Measurements from ENCODE around the gene ZRANB2. TPM values are rescaled to one million over a fixed set of nuclear protein-coding genes. Genes with fewer than 3 reads are reported as not detected.

ZRANB2 gene
- total RNA-seq, 2 experiments from 2014 or later: 102 TPM

DNA sequence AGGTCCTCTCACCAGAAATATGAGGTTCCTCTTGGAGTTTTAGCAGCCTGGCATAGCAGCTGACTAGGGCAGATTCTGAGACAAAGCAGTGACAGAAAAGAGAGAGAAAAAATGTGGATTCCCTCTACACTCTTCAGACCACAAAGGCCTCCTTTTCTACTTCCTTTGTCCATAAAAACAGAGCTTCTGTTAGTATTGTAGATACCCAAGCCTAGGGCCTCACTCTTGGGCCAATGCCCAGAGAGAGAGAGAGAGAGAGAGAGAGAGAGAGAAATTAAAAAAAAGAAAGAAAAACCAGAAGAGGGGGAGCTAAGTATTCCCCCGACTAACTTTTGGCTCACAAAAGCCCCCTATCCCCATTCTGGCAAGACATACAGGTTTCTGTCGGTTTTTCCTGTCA is 2.4 kb upstream of the ZRANB2 start:
- H3K27me3 Mint-ChIP-seq: peaks cover 43% of the 10 kb centered on the region
- peaks cover 39% of the 10 kb centered on the region for H3K4me1 Mint-ChIP-seq (ENCODE audit: low read depth)
- no peak for DNase-seq
- peaks cover 12 to 21% of the 10 kb centered on the region in 2 experiments for H3K27me3 ChIP-seq (ENCODE audit: control insufficient read depth in 1 of 2, insufficient read depth in 2 of 2, low read length in 2 of 2)
- ChIA-PET POLR2A (no interaction called here), CTCF (no interaction called here)
- H3K9me3 ChIP-seq (ENCODE audit: control insufficient read depth in 1 of 2, insufficient read depth in 1 of 2, low read length in 2 of 2): no peaks in the 10 kb centered on the region
- TF ChIP-seq, protein P1, sequence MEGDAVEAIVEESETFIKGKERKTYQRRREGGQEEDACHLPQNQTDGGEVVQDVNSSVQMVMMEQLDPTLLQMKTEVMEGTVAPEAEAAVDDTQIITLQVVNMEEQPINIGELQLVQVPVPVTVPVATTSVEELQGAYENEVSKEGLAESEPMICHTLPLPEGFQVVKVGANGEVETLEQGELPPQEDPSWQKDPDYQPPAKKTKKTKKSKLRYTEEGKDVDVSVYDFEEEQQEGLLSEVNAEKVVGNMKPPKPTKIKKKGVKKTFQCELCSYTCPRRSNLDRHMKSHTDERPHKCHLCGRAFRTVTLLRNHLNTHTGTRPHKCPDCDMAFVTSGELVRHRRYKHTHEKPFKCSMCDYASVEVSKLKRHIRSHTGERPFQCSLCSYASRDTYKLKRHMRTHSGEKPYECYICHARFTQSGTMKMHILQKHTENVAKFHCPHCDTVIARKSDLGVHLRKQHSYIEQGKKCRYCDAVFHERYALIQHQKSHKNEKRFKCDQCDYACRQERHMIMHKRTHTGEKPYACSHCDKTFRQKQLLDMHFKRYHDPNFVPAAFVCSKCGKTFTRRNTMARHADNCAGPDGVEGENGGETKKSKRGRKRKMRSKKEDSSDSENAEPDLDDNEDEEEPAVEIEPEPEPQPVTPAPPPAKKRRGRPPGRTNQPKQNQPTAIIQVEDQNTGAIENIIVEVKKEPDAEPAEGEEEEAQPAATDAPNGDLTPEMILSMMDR (IDR thresholded peaks at IDR 0.05): no peak
- H3K4me3 Mint-ChIP-seq: no peak overlapping the region
- peaks cover 3% of the 10 kb centered on the region for H3K36me3 ChIP-seq (ENCODE audit: insufficient read depth, low read length)
- H3K9me3 Mint-ChIP-seq: peaks cover 2% of the 10 kb centered on the region
- no peak overlapping the region for H3K27ac ChIP-seq (ENCODE audit: low read depth in 1 of 2, low read length in 2 of 2)
- ATAC-seq (ENCODE audit: poor library complexity): no peak
- no peak overlapping the region for H3K27ac Mint-ChIP-seq
- no peak overlapping the region for H3K4me3 ChIP-seq (ENCODE audit: low read length)
- H3K36me3 Mint-ChIP-seq (ENCODE audit: low read depth): peaks cover 27% of the 10 kb centered on the region
- intact Hi-C loops (cut with DNase I, micrococcal nuclease): loop anchor here (5.0 to 10.0 kb wide), 3 partner anchors 671 to 731 kb away; partner anchors contain the start of genes ANKRD13C (in 2 of the 2) and CTH (in 1 of the 2)
- H3K4me1 ChIP-seq (ENCODE audit: insufficient read depth, low read length): peaks cover 9% of the 10 kb centered on the region

DNA sequence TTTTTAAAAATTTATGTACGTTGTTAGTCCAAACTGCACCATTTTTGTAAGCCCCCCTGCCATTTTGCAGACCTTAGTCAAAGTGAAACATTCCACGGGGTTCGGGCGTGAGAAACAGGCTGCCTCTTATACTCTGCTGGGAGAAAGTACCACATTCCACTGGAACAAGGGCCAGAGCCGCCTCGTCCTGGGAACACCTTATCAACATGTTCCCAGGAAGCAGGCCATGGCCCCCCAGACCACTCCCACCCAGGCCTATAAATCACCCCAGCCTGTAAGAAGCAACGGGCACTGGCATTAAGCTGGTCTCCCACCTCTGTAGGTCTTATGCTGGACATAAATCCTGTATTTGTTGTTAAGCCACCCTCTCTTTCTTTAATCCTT is 854 bp upstream of the ZRANB2 start:
- Histone ChIP-seq H3K27ac (ENCODE audit: low read depth in 1 of 2, low read length in 2 of 2) (peak overlapping the region in 1 of 2 donors; percentile 97), H3K36me3 (ENCODE audit: insufficient read depth, low read length) (peaks cover 18% of the 10 kb centered on the region), H3K9me3 (ENCODE audit: control insufficient read depth in 1 of 2, insufficient read depth in 1 of 2, low read length in 2 of 2) (no peaks in the 10 kb centered on the region), H3K4me1 (ENCODE audit: insufficient read depth, low read length) (peaks cover 9% of the 10 kb centered on the region), H3K4me3 (ENCODE audit: low read length) (peak overlapping the region; percentile 95), H3K27me3 (ENCODE audit: control insufficient read depth in 1 of 2, insufficient read depth in 2 of 2, low read length in 2 of 2) (peaks cover 6 to 21% of the 10 kb centered on the region in 2 experiments)
- H3K36me3 Mint-ChIP-seq (ENCODE audit: low read depth): peaks cover 38% of the 10 kb centered on the region
- H3K4me3 Mint-ChIP-seq: peak overlapping the region; percentile 85
- TF ChIP-seq, protein P1 (IDR thresholded peaks at IDR 0.05): no peak
- peaks cover 46% of the 10 kb centered on the region for H3K4me1 Mint-ChIP-seq (ENCODE audit: low read depth)
- no peak for ATAC-seq (ENCODE audit: poor library complexity)
- peaks cover 34% of the 10 kb centered on the region for H3K27me3 Mint-ChIP-seq
- ChIA-PET POLR2A (interaction anchor here (0.8 to 1.8 kb wide), 12 partner anchors 9 to 876 kb away, joined by 4 to 26 read pairs (median 12); partner anchors contain the start of genes ANKRD13C, CTH, LRRC40 and SRSF11), CTCF (interaction anchor here (0.6 to 1.3 kb wide), 15 partner anchors 9 to 875 kb away, joined by 3 to 9 read pairs (median 4); partner anchors contain the start of genes CTH, PTGER3 and SRSF11)
- intact Hi-C loops (cut with DNase I, micrococcal nuclease): loop anchor here (1.0 to 10.0 kb wide), 7 partner anchors 33 to 876 kb away; partner anchors contain the start of genes ANKRD13C (in 2 of the 2), CTH (in 2 of the 2) and LRRC40 (in 1 of the 2)
- DNase-seq: peak in 6 of 14 experiments; percentile 2 to 33 (median 10)
- peak overlapping the region; percentile 100 for H3K27ac Mint-ChIP-seq
- peaks cover 2% of the 10 kb centered on the region for H3K9me3 Mint-ChIP-seq

DNA sequence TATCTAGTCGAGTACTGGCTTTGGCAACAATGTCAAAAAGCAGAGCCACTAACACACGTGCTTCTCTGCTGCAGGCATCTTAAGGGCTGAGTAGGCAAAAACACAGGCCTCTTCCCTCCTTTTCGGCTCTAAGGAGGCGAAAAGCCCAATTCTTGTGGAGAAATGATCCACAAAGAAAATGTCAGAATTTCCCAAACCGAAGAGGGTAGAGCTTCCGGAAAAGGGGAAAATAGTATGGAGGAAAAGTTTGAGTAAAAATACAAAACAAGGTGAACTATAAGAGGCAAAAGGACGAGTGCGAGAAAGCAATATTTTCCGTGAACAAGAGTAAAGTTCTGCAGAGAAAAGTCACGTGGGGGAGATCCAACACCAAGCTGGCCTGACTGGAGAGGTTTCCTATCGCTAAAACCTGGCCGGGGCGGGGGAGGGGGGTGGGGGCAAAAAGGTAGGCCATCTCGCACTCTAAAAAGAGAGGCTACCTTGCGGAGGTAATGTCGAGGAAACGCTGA is 551 bp downstream of the ZRANB2 start:
- Histone ChIP-seq H3K27me3 (ENCODE audit: control insufficient read depth in 1 of 2, insufficient read depth in 2 of 2, low read length in 2 of 2) (peaks cover 2 to 13% of the 10 kb centered on the region in 2 experiments), H3K9me3 (ENCODE audit: control insufficient read depth in 1 of 2, insufficient read depth in 1 of 2, low read length in 2 of 2) (no peaks in the 10 kb centered on the region), H3K4me1 (ENCODE audit: insufficient read depth, low read length) (peaks cover 9% of the 10 kb centered on the region), H3K36me3 (ENCODE audit: insufficient read depth, low read length) (peaks cover 32% of the 10 kb centered on the region), H3K4me3 (ENCODE audit: low read length) (peak overlapping the region; percentile 95), H3K27ac (ENCODE audit: low read depth in 1 of 2, low read length in 2 of 2) (peak overlapping the region; percentile 94 to 97)
- ChIA-PET POLR2A (interaction anchor here (0.7 to 1.8 kb wide), 13 partner anchors 8 to 875 kb away, joined by 3 to 26 read pairs (median 11); partner anchors contain the start of genes ANKRD13C, CTH, LRRC40 and SRSF11), CTCF (interaction anchor here (1.1 to 1.3 kb wide), 10 partner anchors 8 to 871 kb away, joined by 3 to 9 read pairs (median 4); partner anchors contain the start of genes CTH, PTGER3 and SRSF11)
- ATAC-seq (ENCODE audit: poor library complexity): no peak
- Mint-ChIP-seq H3K27me3 (peaks cover 24% of the 10 kb centered on the region), H3K4me1 (ENCODE audit: low read depth) (peaks cover 59% of the 10 kb centered on the region), H3K9me3 (peaks cover 2% of the 10 kb centered on the region), H3K36me3 (ENCODE audit: low read depth) (peaks cover 52% of the 10 kb centered on the region), H3K4me3 (peak overlapping the region; percentile 97), H3K27ac (peak overlapping the region; percentile 100)
- TF ChIP-seq, protein P1 (IDR thresholded peaks at IDR 0.05): no peak
- intact Hi-C loops (cut with DNase I, micrococcal nuclease): loop anchor here (2.0 to 10.0 kb wide), 6 partner anchors 31 to 873 kb away; partner anchors contain the start of genes ANKRD13C (in 2 of the 2) and CTH (in 2 of the 2)
- DNase-seq: peak in 4 of 14 experiments; percentile 1 to 25 (median 19)

Measured in CD4-positive, alpha-beta T cell (primary cell).